ENCODE measurements around the gene ETS2.

DNA sequence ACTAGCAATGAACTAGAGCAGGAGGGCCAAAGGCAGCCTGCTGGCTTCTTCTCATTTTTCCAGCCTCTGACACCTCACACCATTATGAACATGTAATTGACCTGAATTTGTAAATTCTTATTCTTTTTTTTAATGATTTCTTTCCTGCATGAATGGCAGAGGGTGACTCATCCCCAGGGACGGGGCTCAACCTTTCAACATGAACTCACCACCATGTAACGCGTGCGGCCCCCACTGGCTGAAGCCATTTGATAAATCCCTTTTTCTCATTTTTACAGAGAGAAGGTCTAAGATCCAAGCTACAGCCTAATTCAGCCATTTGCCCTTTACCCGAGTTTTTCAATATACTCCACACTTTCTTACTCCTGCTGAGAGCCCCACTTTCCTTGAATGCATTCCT is 9.3 kb upstream of the ETS2 start:
- TF ChIP-seq POLR2A (IDR thresholded peaks at IDR 0.05), result no peak
- TF ChIP-seq, protein P1, sequence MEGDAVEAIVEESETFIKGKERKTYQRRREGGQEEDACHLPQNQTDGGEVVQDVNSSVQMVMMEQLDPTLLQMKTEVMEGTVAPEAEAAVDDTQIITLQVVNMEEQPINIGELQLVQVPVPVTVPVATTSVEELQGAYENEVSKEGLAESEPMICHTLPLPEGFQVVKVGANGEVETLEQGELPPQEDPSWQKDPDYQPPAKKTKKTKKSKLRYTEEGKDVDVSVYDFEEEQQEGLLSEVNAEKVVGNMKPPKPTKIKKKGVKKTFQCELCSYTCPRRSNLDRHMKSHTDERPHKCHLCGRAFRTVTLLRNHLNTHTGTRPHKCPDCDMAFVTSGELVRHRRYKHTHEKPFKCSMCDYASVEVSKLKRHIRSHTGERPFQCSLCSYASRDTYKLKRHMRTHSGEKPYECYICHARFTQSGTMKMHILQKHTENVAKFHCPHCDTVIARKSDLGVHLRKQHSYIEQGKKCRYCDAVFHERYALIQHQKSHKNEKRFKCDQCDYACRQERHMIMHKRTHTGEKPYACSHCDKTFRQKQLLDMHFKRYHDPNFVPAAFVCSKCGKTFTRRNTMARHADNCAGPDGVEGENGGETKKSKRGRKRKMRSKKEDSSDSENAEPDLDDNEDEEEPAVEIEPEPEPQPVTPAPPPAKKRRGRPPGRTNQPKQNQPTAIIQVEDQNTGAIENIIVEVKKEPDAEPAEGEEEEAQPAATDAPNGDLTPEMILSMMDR (IDR thresholded peaks at IDR 0.05), result no peak

Data from lower leg skin (tissue), 3 donors.